Stimulated activated CD4-positive, alpha-beta T cell treated with anti-CD3 and anti-CD28 coated beads, Interleukin-4, amount 100 ng/mL, for 4 hours (primary cell): ENCODE measurements around the gene FASLG.

Experiments
- DNase-seq, 2 experiments: peaks; one replicate each; pipeline ENCODE4 v3.0.0-alpha.2; 2020

Gene FASLG

DNA sequence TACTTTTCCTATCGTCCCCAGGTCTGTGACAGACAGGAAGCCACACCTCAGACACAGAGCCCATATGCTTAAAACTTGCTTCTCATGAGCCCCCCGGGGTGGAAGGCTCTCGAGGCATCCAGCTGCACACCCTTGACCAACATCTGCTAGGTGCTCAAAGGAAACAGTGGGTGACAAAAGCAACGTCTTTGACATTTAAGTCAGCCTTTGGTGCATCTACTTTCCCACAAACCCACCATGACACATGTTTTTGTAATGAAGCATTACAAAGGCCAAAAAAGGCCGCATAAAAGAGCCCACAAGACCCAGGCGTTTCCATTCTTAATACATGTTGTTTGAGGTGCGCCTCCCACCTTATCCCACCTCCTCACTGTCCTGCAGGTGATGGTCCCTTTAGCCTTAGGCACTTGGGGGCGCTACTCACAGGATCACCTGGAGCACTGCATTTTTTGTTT is 11.8 kb upstream of the FASLG start:
- DNase-seq, result peak in 1 of 2 experiments; percentile 45

GRCh38 chr1:172647987-172648386 is 10.9 kb upstream of the FASLG start:
- no peak for DNase-seq

DNA sequence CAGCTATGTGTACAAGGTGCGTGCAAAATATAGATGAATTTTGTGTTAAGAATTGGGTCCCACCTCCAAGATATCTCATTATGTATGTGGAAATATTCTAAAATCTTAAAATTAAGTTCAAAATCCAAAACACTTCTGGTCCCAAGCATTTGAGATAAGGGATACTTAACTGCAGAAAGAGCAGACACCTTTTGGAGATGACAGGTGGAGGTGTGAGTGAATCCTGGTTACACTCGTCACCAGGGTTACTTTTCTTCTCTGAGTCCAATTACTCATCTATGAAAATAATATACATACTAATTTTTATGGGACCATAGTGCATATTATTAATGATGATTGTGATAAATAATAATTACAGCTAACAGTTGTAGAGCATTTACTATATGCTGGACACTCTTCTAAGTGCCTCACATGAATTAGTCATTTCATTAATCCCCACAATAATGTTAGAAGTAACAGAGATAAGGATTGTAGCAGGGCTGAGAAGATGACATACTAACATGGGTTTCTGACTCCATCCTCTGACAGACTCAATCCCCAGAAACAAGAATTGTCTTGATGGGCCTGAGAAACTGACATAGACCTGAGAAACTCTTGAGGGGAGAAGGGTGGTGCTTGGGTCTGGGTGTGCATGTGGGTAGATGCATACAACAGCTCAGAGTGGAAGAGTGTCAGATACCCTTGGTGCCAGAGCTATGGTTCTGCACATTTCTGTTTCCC is 8.3 kb upstream of the FASLG start:
- no peak for DNase-seq

DNA sequence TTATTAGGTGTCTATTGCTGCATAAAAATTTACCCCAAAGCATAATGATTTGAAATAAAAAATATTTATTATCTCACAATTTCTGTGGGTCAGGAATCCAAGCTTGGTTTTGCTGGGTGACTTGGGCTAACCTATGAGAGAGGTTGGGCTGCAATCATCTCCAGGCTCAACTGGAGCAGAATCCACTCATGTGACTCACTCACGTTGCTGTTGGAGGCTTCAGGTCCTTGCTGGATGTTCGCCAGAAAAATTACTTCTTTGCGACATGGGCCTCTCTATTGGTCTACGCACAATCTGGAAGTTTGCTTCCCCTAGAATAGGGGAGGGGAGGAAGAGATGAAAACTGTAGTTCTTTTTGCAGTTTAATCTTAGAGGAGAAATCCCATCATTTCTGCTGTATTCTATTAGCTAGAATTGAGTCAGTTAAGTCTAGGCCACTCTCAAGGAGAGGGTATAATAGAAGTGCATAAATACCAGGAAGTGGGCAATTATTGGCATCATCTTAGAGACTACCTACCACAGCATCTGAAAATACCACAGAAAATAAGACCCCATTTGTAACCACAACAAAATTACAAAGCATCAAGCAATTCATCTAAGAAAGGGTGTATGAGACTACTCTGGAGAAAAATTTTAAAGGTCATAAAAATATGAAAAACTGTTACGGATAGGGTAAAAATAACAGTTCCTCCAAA is 5.7 kb upstream of the FASLG start:
- no peak for DNase-seq

- no peak for DNase-seq
These were observed 4.4 kb upstream of the FASLG start for GRCh38 chr1:172654535-172654934.

DNA sequence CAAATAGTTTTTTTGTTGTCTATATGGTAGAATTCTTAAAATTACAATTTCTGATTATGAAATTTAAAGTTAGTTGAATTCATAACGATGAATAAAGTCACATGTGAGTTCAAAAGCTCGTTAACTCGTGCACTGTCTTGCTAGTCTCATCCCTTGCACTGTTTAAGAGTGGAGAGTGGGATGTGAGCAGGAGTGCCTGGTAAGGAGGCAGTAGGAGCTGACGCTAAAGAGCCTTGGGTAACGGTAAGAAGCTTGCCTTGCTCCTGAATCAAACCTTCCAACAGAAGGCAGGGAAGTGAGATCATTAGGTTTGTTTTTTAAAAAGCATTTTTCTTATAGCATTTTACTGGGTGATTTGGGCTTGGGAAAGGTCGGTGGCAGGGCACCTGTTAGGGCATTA is 2.3 kb upstream of the FASLG start:
- no peak for DNase-seq

- no peak for DNase-seq
These were observed 1.3 kb upstream of the FASLG start for GRCh38 chr1:172657586-172657985.

GRCh38 chr1:172661107-172661506 is 2.2 kb downstream of the FASLG start:
- DNase-seq, result no peak

GRCh38 chr1:172662464-172663109 is 3.7 kb downstream of the FASLG start:
- peak; percentile 79 to 91 for DNase-seq

DNA sequence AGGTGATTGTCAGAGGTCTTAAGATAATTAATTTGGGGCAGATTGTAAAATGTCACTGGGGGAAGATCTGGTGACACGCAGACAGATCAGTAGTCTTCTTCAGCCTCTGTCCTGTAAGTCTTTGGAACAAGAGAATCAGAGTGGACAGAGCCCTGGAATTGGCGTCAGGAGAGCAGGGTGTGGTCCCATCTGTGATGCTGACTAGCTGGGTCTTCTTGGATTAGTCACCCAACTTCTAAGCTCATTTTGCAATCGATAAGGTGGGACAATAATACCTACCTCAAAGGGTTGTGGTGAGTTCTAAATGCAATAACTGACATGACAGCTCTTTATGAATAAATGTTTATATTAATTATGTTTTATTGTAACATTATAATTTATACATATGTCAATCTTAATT is 4.8 kb downstream of the FASLG start:
- DNase-seq, result no peak

DNA sequence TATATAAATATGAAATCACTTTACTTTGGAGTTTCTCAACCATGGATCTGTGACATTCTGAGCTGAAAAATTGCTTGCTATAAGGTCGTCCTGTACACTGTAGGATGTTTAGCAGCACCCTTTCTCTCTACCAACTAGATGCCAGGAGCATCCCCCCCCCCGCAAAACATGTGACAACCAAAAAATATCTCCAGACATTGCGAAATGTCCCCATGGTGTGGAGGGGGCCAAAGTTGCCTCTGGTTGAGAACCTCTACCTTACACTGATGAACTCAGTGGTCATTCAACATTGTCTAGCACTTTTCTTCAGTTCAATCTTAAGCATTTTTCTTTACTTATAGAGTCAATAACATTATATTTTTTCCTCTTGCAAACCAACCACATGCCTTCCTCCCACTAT is 9.2 kb downstream of the FASLG start:
- DNase-seq, result no peak

- DNase-seq, result no peak
These were observed 10.1 kb downstream of the FASLG start for GRCh38 chr1:172669011-172669410.

GRCh38 chr1:172670316-172670715 is 11.4 kb downstream of the FASLG start:
- no peak for DNase-seq

DNA sequence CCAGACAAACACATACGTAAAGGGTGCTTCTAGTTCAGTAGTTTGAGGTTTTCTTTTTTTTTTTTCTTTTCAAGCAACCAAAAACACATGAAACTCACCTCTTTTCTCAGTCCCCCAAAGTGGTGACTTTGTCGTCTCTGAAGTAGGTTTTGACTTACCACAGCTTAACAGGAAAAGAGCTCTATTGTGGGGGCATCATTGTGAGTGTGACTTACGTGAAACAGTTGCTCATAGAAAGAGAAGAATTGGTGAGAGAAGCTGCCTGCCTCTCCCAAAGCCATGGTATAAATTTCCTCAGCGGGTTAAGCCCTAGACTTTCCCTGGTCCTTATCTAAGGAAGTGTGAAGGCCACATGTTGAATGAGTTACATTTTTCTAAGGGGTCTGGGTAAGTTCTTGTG is 11.9 kb downstream of the FASLG start:
- DNase-seq, result peak in 1 of 2 experiments; percentile 45

DNA sequence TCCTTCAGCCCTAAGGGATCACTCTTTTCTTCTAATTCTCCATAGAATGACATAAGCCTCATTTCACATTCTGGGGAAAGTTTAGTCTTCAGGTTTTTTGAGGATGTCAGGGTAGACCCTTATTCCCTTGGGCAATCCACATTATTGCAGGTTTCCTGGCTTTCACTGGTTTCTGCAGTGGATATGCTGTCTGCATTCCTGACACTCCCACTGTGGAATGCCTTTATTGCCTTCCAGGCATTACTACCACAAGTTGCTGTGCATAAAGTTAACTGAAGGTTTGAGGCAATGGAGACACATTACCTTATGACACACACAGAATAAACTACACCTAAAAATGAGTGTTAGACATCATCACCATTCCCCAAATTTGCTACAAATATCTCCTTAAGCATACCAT is 12.7 kb downstream of the FASLG start:
- no peak for DNase-seq

- DNase-seq, result no peak
These were observed 13.8 kb downstream of the FASLG start for GRCh38 chr1:172672720-172673119.

DNA sequence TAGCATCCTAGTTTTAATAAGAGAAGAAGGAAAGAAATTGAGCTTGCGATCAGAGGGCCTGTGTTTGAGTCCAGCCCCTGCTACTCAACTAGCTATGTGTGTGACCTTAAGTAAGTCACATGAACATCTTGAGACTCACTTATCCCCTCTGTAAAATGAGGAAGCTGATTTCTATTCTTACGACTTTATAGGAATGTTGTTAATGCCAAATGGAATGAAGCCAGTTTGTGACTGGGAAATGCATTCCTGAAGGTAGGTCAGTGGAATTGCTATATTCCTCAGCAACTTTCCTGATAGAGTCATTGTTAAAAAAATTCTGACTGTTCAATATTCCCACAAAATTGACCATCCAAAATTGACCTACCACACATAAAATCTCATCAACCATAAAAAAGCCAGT is 14.9 kb downstream of the FASLG start:
- DNase-seq, result no peak

DNA sequence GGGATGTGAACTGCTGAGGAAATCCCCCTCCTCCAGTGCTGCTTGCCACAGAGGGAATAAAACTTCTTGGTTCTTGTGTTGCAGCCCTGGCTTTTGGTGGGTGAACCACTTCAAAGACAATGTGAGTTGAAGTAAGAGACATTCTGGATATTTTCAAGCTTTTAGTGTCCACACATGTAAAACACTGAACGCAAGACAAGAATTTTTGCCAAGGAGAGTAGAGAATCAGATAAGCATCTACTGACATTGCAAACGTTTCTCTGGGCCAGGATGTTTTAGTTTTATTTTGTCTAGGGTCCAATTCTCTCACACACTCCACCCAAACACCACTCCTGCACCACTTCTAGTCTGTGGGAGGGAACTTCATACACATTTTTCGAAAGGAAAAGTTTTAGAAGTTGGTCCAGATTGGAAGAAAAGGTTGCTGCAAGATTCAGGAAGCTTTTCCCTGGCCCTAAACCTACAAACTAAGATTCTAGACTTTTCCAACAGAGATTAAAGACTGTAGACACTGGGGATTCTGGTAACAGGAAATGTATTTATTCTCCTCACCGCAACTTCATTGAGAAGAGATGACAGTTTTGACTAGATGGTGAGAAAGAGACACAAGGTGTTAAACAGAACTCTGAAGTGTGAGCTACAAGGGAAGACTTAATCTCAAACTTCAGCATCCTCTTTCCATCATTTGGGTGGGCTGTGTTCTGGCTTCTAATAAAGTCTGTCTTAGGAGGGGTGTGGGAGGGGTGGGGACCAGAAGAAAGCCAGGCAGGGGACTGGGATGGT is 16.1 kb downstream of the FASLG start:
- no peak for DNase-seq

GRCh38 chr1:172679000-172679772 is 20.3 kb downstream of the FASLG start:
- DNase-seq, result no peak

DNA sequence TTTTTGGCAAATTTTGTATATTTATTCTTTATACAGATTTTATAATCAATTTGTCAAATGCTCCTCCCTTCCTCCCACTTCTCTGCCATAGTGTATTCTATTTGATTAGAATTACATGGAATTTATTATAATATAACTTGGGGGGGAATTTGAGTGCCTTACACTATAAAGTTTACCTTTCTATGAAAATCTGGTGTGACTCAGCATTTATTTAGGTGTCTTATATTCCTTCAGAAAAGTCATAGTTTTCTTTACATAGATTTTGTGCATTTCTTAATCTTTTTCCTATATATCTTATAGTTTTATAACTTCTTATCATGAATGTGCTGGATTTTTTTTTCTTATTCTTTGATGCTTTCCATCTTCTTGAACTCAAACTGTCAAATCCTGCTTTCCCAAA is 21.3 kb downstream of the FASLG start:
- DNase-seq, result no peak

DNA sequence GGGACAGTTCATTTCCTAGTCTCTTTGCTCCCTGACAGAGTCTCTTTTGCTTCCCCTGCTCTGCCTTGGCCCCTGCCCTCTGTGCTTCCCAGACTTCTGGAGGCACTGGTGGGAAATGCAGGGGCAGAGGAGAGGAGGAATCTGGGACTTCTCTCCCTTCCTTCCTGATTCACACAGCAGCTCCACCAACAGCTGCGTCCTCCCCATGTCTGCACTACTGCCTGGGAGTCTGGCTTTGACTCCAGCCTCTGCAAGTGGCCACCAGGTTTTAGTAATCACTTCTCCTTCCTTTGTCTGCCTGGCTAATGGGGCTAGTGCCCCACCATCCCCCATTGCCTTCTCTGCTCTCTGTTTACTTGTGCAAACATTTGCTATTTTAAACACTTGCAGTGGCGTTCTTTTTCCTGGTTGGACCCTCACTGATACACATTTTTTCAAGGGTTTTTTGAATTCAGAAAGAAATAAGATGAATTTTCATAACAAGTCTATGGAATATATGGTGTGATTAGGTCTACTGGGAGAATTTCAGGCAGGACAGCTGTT is 21.9 kb downstream of the FASLG start:
- DNase-seq, result no peak

DNA sequence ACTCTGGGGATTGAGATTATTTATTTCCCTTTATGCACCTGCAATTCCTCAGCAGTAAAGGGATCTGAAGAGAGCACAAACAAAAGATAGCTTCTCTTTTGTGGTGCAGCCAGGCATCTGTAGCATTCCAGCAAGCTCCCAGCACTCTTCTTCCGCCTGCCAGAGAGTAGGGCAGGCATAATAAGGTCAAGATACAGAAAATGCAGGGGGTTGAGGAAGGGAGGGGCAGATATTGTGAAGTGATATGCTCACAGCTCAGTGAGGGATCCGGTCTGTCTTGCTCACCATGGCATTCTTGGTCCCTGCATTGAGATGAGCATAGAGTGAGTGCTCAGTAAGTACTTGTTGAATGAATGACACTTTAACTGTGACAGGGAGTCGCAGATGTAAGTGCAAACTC is 23.9 kb downstream of the FASLG start:
- no peak for DNase-seq
